ENCODE measurements around the gene CTU2.
A peak's percentile ranks its signal among the peaks of the same experiment; 100 is the strongest.

Gene CTU2

GRCh38 chr16:88697831-88698615 lies 8.3 kb upstream of the CTU2 start:
- no peak for DNase-seq

GRCh38 chr16:88698646-88699045 lies 7.7 kb upstream of the CTU2 start:
- DNase-seq: no peak

GRCh38 chr16:88699180-88699579 lies 7.1 kb upstream of the CTU2 start:
- DNase-seq: no peak

GRCh38 chr16:88700322-88700635 lies 6.0 kb upstream of the CTU2 start:
- peak; percentile 23 for DNase-seq

GRCh38 chr16:88700636-88701482 lies 5.4 kb upstream of the CTU2 start:
- peak; percentile 94 for DNase-seq

GRCh38 chr16:88701581-88702370 lies 4.5 kb upstream of the CTU2 start:
- DNase-seq: no peak

- no peak for DNase-seq
Observed at GRCh38 chr16:88702371-88703210, 3.7 kb upstream of the CTU2 start.

GRCh38 chr16:88703486-88704309 lies 2.6 kb upstream of the CTU2 start:
- DNase-seq: peak; percentile 63

- no peak for DNase-seq
Observed at GRCh38 chr16:88705076-88705684, 1.1 kb upstream of the CTU2 start.

GRCh38 chr16:88705801-88706228 lies 488 bp upstream of the CTU2 start:
- DNase-seq: no peak

GRCh38 chr16:88706965-88707826 lies 893 bp downstream of the CTU2 start:
- no peak for DNase-seq

GRCh38 chr16:88710556-88710955 lies 4.3 kb downstream of the CTU2 start:
- no peak for DNase-seq

- no peak for DNase-seq
Observed at GRCh38 chr16:88711750-88712340, 5.5 kb downstream of the CTU2 start.

- DNase-seq: no peak
Observed at GRCh38 chr16:88712362-88712979, 6.2 kb downstream of the CTU2 start.

GRCh38 chr16:88713054-88713453 lies 6.8 kb downstream of the CTU2 start:
- no peak for DNase-seq

GRCh38 chr16:88713568-88714419 lies 7.5 kb downstream of the CTU2 start:
- DNase-seq: no peak

- DNase-seq: no peak
Observed at GRCh38 chr16:88714420-88715302, 8.4 kb downstream of the CTU2 start.
